NCI-H187 treated with DMSO at 0.1 percent for 48 hours (cell line): ENCODE results near the gene BCAS3.

Source experiments
- DNase-seq: peaks from one replicate; lab custom pipeline; 2025; lab: John Stamatoyannopoulos, UW

The BCAS3 gene

GRCh38 chr17:60675997-60676396 is 1.7 kb upstream of the BCAS3 start:
- no peak for DNase-seq

- no peak for DNase-seq
These were observed 818 bp upstream of the BCAS3 start for GRCh38 chr17:60676758-60677307.

- DNase-seq: no peak
These were observed 430 bp downstream of the BCAS3 start for GRCh38 chr17:60678118-60678444.

- no peak for DNase-seq
These were observed 1.6 kb downstream of the BCAS3 start for GRCh38 chr17:60679287-60679686.

- DNase-seq: no peak
These were observed 3.1 kb downstream of the BCAS3 start for GRCh38 chr17:60680754-60681153.

GRCh38 chr17:60685437-60685836 is 7.8 kb downstream of the BCAS3 start:
- no peak for DNase-seq

- no peak for DNase-seq
These were observed 18.3 kb downstream of the BCAS3 start for GRCh38 chr17:60695960-60696359.

- no peak for DNase-seq
These were observed 21.4 kb downstream of the BCAS3 start for GRCh38 chr17:60699090-60699489.

- DNase-seq: no peak
These were observed 26.5 kb downstream of the BCAS3 start for GRCh38 chr17:60704170-60704569.

GRCh38 chr17:60712675-60713074 is 35.0 kb downstream of the BCAS3 start:
- DNase-seq: no peak

GRCh38 chr17:60713608-60714007 is 36.0 kb downstream of the BCAS3 start:
- DNase-seq: no peak

GRCh38 chr17:60716766-60717165 is 39.1 kb downstream of the BCAS3 start:
- no peak for DNase-seq

- DNase-seq: no peak
These were observed 40.2 kb downstream of the BCAS3 start for GRCh38 chr17:60717814-60718213.

GRCh38 chr17:60720763-60721531 is 43.3 kb downstream of the BCAS3 start:
- DNase-seq: no peak

GRCh38 chr17:60724647-60725046 is 47.0 kb downstream of the BCAS3 start:
- DNase-seq: no peak

- no peak for DNase-seq
These were observed 52.2 kb downstream of the BCAS3 start for GRCh38 chr17:60729854-60730253.

- DNase-seq: no peak
These were observed 52.6 kb downstream of the BCAS3 start for GRCh38 chr17:60730273-60730672.

- DNase-seq: no peak
These were observed 60.6 kb downstream of the BCAS3 start for GRCh38 chr17:60738287-60738686.

GRCh38 chr17:60740584-60740983 is 62.9 kb downstream of the BCAS3 start:
- DNase-seq: no peak

GRCh38 chr17:60741031-60741430 is 63.4 kb downstream of the BCAS3 start:
- no peak for DNase-seq

GRCh38 chr17:60743282-60743681 is 65.6 kb downstream of the BCAS3 start:
- DNase-seq: no peak

GRCh38 chr17:60743799-60744198 is 66.1 kb downstream of the BCAS3 start:
- DNase-seq: no peak

- DNase-seq: no peak
These were observed 66.8 kb downstream of the BCAS3 start for GRCh38 chr17:60744355-60744966.

- no peak for DNase-seq
These were observed 67.9 kb downstream of the BCAS3 start for GRCh38 chr17:60745544-60745943.
